ENCODE measurements around the gene OR6J1.
"Not testable (repeated sequence)": the region's sequence is repeated elsewhere in the genome, so short reads cannot be mapped to it uniquely, and the experiment has no call there.

Gene OR6J1

GRCh38 chr14:22602862-22603261 is 41.3 kb downstream of the OR6J1 start:
- no peak for DNase-seq (ENCODE audit: low read depth)

- DNase-seq (ENCODE audit: low read depth), result no peak
Measured at GRCh38 chr14:22601996-22602395, 42.2 kb downstream of the OR6J1 start.

- no peak for DNase-seq (ENCODE audit: low read depth)
Measured at GRCh38 chr14:22601456-22601855, 42.7 kb downstream of the OR6J1 start.

- no peak for DNase-seq (ENCODE audit: low read depth)
Measured at GRCh38 chr14:22600027-22600426, 44.1 kb downstream of the OR6J1 start.

DNA sequence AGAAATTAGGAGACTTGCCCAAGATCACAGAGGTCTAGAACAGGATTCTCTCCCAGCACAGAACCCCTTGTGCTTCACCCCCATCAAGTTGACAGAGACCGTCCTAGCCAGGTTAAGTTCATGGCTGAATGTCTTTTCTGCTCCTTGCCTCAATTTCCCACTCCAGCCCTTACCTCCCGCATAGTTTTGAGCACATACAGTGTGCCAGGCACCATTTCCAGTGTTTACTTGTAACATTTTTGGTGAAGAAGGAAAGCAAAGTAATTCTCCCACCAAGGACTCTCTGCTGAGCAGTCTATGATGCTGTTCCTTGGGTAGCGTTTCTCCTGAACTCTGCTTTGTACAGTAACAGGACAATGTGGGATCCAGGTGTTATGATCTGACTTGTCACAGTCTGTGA is 44.8 kb downstream of the OR6J1 start:
- no peak for DNase-seq (ENCODE audit: low read depth)

DNA sequence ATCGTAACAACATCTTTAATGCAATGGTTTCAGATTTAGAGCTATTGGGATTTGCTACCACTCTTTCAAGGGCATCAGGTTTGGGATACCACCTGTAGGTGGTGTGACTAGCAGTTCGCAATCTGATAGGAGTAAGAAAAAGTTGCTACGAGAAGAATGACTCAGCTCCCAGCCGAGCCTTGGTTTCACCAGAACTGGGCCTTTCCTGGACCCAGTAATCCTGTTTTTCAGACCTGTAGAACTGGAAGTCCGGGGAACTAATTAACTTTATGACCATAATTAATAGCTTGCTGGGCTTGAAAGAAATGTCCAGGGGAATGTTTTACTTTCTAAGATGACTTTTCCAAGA is 45.3 kb downstream of the OR6J1 start:
- no peak for DNase-seq (ENCODE audit: low read depth)

DNA sequence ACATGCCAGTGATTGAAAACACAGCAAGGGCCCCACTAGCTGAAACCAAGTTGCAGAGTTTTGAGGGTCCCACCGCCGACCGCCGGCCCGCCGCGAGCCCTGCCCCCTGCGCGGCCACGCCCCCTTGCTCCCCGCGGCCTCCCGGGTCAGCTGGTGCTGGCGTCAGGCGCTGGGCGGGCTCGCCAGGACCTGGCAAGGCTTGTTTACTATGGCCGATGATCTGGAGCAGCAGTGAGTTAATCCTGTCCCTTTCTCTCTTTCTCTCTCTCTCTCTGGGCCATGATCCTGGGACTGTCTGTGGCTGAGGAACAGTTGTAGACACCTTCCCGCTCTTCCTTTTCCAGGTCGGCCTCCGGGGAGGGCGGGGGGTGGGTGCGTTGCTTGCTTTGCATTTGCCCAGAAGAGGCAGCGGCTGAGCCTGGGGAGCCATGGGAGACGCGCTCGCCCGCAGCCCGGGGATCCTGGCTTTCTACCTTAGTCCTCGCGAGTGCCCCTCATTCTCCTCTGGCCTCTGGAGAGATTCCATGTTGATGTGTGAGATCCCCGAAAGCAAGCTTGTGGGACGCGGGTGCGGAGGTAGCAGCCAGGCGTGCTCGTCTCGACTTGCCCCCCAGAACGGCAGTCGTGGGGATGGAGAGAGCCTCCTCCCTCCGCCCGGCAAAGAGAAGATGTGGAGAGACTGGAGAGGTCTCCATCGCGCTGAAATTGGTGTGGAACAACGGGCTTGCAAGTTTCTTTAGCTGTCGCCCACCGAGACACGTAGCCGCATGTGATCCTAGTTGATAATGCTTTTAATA is 45.9 kb downstream of the OR6J1 start, which contains the start of gene ABHD4:
Gene ABHD4 (plus strand): TSS at position 202 of the 797 bp plus-strand sequence. CDS start 7 bp downstream, at position 209.
- DNase-seq (ENCODE audit: low read depth), result peak; percentile 34

DNA sequence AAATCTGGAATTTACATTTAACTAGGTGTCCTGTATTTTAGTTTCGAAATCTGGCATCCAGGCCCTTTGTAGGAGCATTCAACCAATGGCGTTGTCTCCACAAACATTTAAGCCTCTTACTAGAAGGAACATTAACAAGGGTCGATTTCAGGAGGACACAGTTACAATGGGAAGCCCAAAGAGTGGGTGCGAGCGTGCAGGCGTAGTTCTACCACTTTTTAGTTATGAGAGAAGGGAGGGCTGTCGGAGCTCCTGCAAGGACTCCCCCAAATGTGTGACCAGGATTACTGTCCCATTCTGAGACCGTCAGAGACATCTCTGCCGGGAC is 46.4 kb downstream of the OR6J1 start:
- no peak for DNase-seq (ENCODE audit: low read depth)

DNA sequence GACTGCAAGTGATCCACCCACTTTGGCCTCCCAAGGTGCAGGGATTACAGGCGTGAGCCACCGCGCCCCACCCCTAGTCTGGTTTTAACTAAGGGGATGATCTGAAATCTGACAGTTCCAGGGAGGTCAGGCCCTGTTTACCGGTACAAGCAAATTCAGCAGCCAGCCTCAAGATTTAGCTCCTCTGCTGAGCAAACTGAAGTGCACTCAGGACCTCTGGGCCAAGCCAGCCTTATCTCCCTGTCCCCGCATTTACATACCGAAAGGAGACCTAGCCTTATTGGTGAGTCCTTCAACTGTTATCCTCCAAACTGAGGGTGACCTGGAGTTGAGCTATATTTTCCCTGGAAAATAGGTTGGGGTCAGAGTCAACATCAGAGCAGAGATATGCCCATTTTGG is 46.9 kb downstream of the OR6J1 start:
- DNase-seq (ENCODE audit: low read depth), result no peak

- DNase-seq (ENCODE audit: low read depth), result no peak
Measured at GRCh38 chr14:22596354-22596879, 47.7 kb downstream of the OR6J1 start.

GRCh38 chr14:22594156-22594716 is 49.9 kb downstream of the OR6J1 start:
- DNase-seq (ENCODE audit: low read depth), result no peak

- DNase-seq (ENCODE audit: low read depth), result no peak
Measured at GRCh38 chr14:22593601-22594000, 50.6 kb downstream of the OR6J1 start.

GRCh38 chr14:22593189-22593588 is 51.0 kb downstream of the OR6J1 start:
- no peak for DNase-seq (ENCODE audit: low read depth)

GRCh38 chr14:22589096-22589839 is 54.9 kb downstream of the OR6J1 start, which contains the start of gene DAD1:
Gene DAD1 (minus strand): TSS chr14:22589224. CDS start chr14:22589157, 67 bp downstream.
- DNase-seq (ENCODE audit: low read depth), result peak; percentile 100

GRCh38 chr14:22588526-22589095 is 55.5 kb downstream of the OR6J1 start:
- DNase-seq (ENCODE audit: low read depth), result no peak

DNA sequence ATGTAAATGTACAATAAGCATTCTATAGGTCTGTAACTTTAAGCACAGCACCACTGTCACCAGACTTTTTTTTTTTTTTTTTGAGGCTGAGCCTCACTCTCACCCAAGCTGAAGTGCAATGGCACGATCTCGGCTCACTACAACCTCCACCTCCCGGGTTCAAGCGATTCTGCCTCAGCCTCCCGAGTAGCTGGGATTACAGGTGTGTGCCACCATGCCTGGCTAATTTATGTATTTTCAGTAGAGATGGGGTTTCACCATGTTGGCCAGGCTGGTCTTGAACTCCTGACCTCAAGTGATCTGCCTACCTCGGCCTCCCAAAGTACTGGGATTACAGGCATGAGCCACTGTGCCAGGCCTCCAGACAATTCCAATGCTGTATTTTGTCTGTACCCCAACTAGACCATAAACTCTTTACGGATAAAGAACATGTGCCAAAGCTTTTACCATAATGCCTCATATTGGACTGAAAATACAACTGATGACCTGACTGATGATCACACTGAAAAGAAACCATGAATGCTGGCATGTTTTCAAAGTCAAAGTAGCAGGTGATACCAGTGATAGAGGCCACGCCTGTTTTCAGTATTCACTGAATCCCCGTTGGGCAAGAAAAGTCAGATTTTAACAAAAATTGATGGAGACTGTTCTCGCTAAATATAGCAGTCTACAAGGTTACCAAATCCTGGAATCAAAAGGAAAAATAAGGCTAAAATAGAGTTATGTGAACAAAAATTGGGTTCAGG is 56.3 kb downstream of the OR6J1 start:
- DNase-seq (ENCODE audit: low read depth), result not testable (repeated sequence)

DNA sequence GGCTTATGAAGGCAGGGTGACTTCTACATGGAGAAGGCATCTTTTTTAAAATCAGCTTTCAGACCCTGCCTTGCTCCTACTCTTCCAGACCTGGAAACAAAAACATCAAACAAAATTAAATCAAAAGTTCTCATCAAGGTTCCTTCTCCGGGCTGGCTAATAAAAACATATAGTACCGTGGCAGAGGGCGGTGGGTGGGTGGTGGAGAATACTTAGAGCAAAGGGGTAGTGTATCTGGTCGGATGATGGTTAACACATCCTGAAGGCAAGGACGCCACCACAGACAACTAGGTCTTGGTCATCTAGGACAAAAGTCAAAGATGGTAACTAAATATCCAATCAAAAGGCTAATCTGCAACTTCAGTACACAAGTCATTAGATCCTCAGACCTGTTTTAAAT is 56.9 kb downstream of the OR6J1 start:
- DNase-seq (ENCODE audit: low read depth), result no peak

- DNase-seq (ENCODE audit: low read depth), result no peak
Measured at GRCh38 chr14:22583994-22584393, 60.2 kb downstream of the OR6J1 start.
